Glomerular visceral epithelial cell (primary cell): ENCODE results near the gene BCL2L13.

Experiments used
- DNase-seq: peaks from one replicate; pipeline ENCODE4 v3.0.0-alpha.2; 2016; ENCODE audit errors: extremely low spot score

Gene BCL2L13

GRCh38 chr22:17777717-17778044 lies 139.1 kb downstream of the BCL2L13 start:
- no peak for DNase-seq

GRCh38 chr22:17778412-17778976 lies 139.9 kb downstream of the BCL2L13 start:
- no peak for DNase-seq

- DNase-seq = no peak
Observed at GRCh38 chr22:17779286-17780115, 140.9 kb downstream of the BCL2L13 start.

GRCh38 chr22:17780116-17780740 lies 141.7 kb downstream of the BCL2L13 start:
- DNase-seq = no peak
